ENCODE results near the gene VAV1.
"Not testable (repeated sequence)": the region's sequence is repeated elsewhere in the genome, so short reads cannot be mapped to it uniquely, and the experiment has no call there.

VAV1 gene

GRCh38 chr19:6743714-6744380 is 28.7 kb upstream of the VAV1 start:
- CTCF ChIA-PET, result interaction anchor here (0.8 to 2.2 kb wide), 2 partner anchors 11 to 18 kb away, joined by 3 to 5 read pairs; no protein-coding TSS in a partner anchor
- no peaks in the 10 kb centered on the region for H3K9me3 Mint-ChIP-seq
- no peak overlapping the region for H3K27ac Mint-ChIP-seq
- DNase-seq, result no peak
- no peak overlapping the region for H3K4me3 Mint-ChIP-seq
- peaks cover 4% of the 10 kb centered on the region for H3K27me3 Mint-ChIP-seq
- peaks cover 19% of the 10 kb centered on the region for H3K4me1 Mint-ChIP-seq
- peaks cover 25% of the 10 kb centered on the region for H3K36me3 Mint-ChIP-seq

GRCh38 chr19:6744381-6745301 is 27.9 kb upstream of the VAV1 start:
- DNase-seq, result no peak
- CTCF ChIA-PET, result interaction anchor here (0.8 to 2.2 kb wide), 2 partner anchors 10 to 17 kb away, joined by 3 to 5 read pairs; no protein-coding TSS in a partner anchor

GRCh38 chr19:6745965-6746364 is 26.5 kb upstream of the VAV1 start:
- peaks cover 8% of the 10 kb centered on the region for H3K4me1 Mint-ChIP-seq
- peaks cover 31% of the 10 kb centered on the region for H3K36me3 Mint-ChIP-seq
- CTCF ChIA-PET, result no interaction called here
- DNase-seq, result no peak
- H3K27ac Mint-ChIP-seq, result no peak overlapping the region
- peaks cover 4% of the 10 kb centered on the region for H3K27me3 Mint-ChIP-seq
- H3K9me3 Mint-ChIP-seq, result no peaks in the 10 kb centered on the region
- H3K4me3 Mint-ChIP-seq, result no peak overlapping the region

More at GRCh38 chr19:6744381-6745301, 27.9 kb upstream of the VAV1 start:
- peaks cover 28% of the 10 kb centered on the region for H3K36me3 Mint-ChIP-seq
- no peak overlapping the region for H3K27ac Mint-ChIP-seq
- no peaks in the 10 kb centered on the region for H3K9me3 Mint-ChIP-seq
- H3K4me1 Mint-ChIP-seq, result peaks cover 13% of the 10 kb centered on the region
- no peak overlapping the region for H3K4me3 Mint-ChIP-seq
- H3K27me3 Mint-ChIP-seq, result peaks cover 4% of the 10 kb centered on the region

- H3K9me3 Mint-ChIP-seq, H3K4me1 Mint-ChIP-seq, H3K4me3 Mint-ChIP-seq, DNase-seq, H3K27me3 Mint-ChIP-seq, CTCF ChIA-PET: not testable (repeated sequence)
- H3K36me3 Mint-ChIP-seq, result peaks cover 40% of the 10 kb centered on the region
- H3K27ac Mint-ChIP-seq, result peak overlapping the region; percentile 11
These were observed 24.0 kb upstream of the VAV1 start for GRCh38 chr19:6748543-6748942.

GRCh38 chr19:6750062-6750461 is 22.4 kb upstream of the VAV1 start:
- Mint-ChIP-seq H3K27ac (no peak overlapping the region), H3K36me3 (peaks cover 46% of the 10 kb centered on the region), H3K9me3 (no peaks in the 10 kb centered on the region), H3K4me1 (peaks cover 18% of the 10 kb centered on the region), H3K4me3 (no peak overlapping the region), H3K27me3 (no peaks in the 10 kb centered on the region)
- CTCF ChIA-PET, result interaction anchor here (0.7 kb wide), 1 partner anchor 117 kb away, joined by 3 read pairs; no protein-coding TSS in a partner anchor
- DNase-seq, result no peak

GRCh38 chr19:6751189-6751588 is 21.3 kb upstream of the VAV1 start:
- peaks cover 40% of the 10 kb centered on the region for H3K36me3 Mint-ChIP-seq
- H3K27ac Mint-ChIP-seq, result no peak overlapping the region
- no peak for DNase-seq
- H3K9me3 Mint-ChIP-seq, result no peaks in the 10 kb centered on the region
- peaks cover 19% of the 10 kb centered on the region for H3K4me1 Mint-ChIP-seq
- H3K27me3 Mint-ChIP-seq, result no peaks in the 10 kb centered on the region
- H3K4me3 Mint-ChIP-seq, result no peak overlapping the region
- CTCF ChIA-PET, result interaction anchor here (3.7 kb wide), 1 partner anchor 234 kb away, joined by 10 read pairs; no protein-coding TSS in a partner anchor

- peak overlapping the region; percentile 24 for H3K27ac Mint-ChIP-seq
- H3K27me3 Mint-ChIP-seq, result no peaks in the 10 kb centered on the region
- H3K4me3 Mint-ChIP-seq, result no peak overlapping the region
- DNase-seq, result no peak
- CTCF ChIA-PET, result interaction anchor here (3.7 kb wide), 1 partner anchor 236 kb away, joined by 10 read pairs; no protein-coding TSS in a partner anchor
- H3K36me3 Mint-ChIP-seq, result peaks cover 37% of the 10 kb centered on the region
- H3K9me3 Mint-ChIP-seq, result no peaks in the 10 kb centered on the region
- peaks cover 21% of the 10 kb centered on the region for H3K4me1 Mint-ChIP-seq
These were observed 20.0 kb upstream of the VAV1 start for GRCh38 chr19:6752256-6753177.

GRCh38 chr19:6753178-6754031 is 19.1 kb upstream of the VAV1 start:
- CTCF ChIA-PET, result interaction anchor here (3.7 kb wide), 1 partner anchor 236 kb away, joined by 10 read pairs; no protein-coding TSS in a partner anchor
- Mint-ChIP-seq H3K27me3 (no peaks in the 10 kb centered on the region), H3K9me3 (no peaks in the 10 kb centered on the region), H3K27ac (peak overlapping the region; percentile 91), H3K4me1 (peaks cover 25% of the 10 kb centered on the region), H3K36me3 (peaks cover 38% of the 10 kb centered on the region), H3K4me3 (peak overlapping the region; percentile 39)
- peak; percentile 86 for DNase-seq

GRCh38 chr19:6754136-6754535 is 18.4 kb upstream of the VAV1 start:
- Mint-ChIP-seq H3K9me3 (no peaks in the 10 kb centered on the region), H3K27me3 (no peaks in the 10 kb centered on the region), H3K36me3 (peaks cover 43% of the 10 kb centered on the region), H3K27ac (no peak overlapping the region), H3K4me3 (no peak overlapping the region), H3K4me1 (peaks cover 29% of the 10 kb centered on the region)
- DNase-seq, result no peak
- CTCF ChIA-PET, result interaction anchor here (1.3 to 3.7 kb wide), 2 partner anchors 10 to 237 kb away, joined by 5 to 10 read pairs; no protein-coding TSS in a partner anchor

- H3K27ac Mint-ChIP-seq, result no peak overlapping the region
- no peak overlapping the region for H3K4me3 Mint-ChIP-seq
- H3K36me3 Mint-ChIP-seq, result peaks cover 44% of the 10 kb centered on the region
- CTCF ChIA-PET, result interaction anchor here (1.0 to 3.7 kb wide), 3 partner anchors 11 to 238 kb away, joined by 3 to 10 read pairs (median 5); no protein-coding TSS in a partner anchor
- no peak for DNase-seq
- H3K9me3 Mint-ChIP-seq, result no peaks in the 10 kb centered on the region
- H3K4me1 Mint-ChIP-seq, result peaks cover 29% of the 10 kb centered on the region
- H3K27me3 Mint-ChIP-seq, result no peaks in the 10 kb centered on the region
These were observed 17.6 kb upstream of the VAV1 start for GRCh38 chr19:6754653-6755463.

- CTCF ChIA-PET, result interaction anchor here (0.7 kb wide), 1 partner anchor 104 kb away, joined by 3 read pairs; no protein-coding TSS in a partner anchor
- Mint-ChIP-seq H3K27me3 (no peaks in the 10 kb centered on the region), H3K36me3 (peaks cover 44% of the 10 kb centered on the region)
These were observed 11.9 kb upstream of the VAV1 start for GRCh38 chr19:6760606-6761005.

GRCh38 chr19:6761053-6761676 is 11.3 kb upstream of the VAV1 start:
- H3K9me3 Mint-ChIP-seq, result no peaks in the 10 kb centered on the region
- H3K36me3 Mint-ChIP-seq, result peaks cover 46% of the 10 kb centered on the region
- no peak overlapping the region for H3K4me3 Mint-ChIP-seq
- CTCF ChIA-PET, result interaction anchor here (0.6 to 0.9 kb wide), 2 partner anchors 17 to 102 kb away, joined by 3 read pairs; no protein-coding TSS in a partner anchor
- H3K4me1 Mint-ChIP-seq, result peaks cover 25% of the 10 kb centered on the region
- H3K27ac Mint-ChIP-seq, result no peak overlapping the region
- no peaks in the 10 kb centered on the region for H3K27me3 Mint-ChIP-seq
- DNase-seq, result peak; percentile 40

More at GRCh38 chr19:6760606-6761005, 11.9 kb upstream of the VAV1 start:
- no peak overlapping the region for H3K4me3 Mint-ChIP-seq
- H3K4me1 Mint-ChIP-seq, result peaks cover 19% of the 10 kb centered on the region
- H3K27ac Mint-ChIP-seq, result no peak overlapping the region
- H3K9me3 Mint-ChIP-seq, result no peaks in the 10 kb centered on the region
- DNase-seq, result no peak
